Fibroblast of upper back skin (primary cell): ENCODE measurements around the gene MOXD1.

Experiments used
- DNase-seq: peaks from one replicate; pipeline ENCODE4 v3.0.0-alpha.2; 2013

The MOXD1 gene

GRCh38 chr6:132399376-132400074 is 1.8 kb downstream of the MOXD1 start:
- peak; percentile 80 for DNase-seq

GRCh38 chr6:132395015-132395597 is 6.2 kb downstream of the MOXD1 start:
- no peak for DNase-seq

- no peak for DNase-seq
Measured at GRCh38 chr6:132392792-132393191, 8.5 kb downstream of the MOXD1 start.

- no peak for DNase-seq
Measured at GRCh38 chr6:132392270-132392646, 9.0 kb downstream of the MOXD1 start.

- DNase-seq, result peak; percentile 90
Measured at GRCh38 chr6:132391391-132392269, 9.6 kb downstream of the MOXD1 start.

GRCh38 chr6:132390451-132390850 is 10.8 kb downstream of the MOXD1 start:
- no peak for DNase-seq

GRCh38 chr6:132390017-132390416 is 11.3 kb downstream of the MOXD1 start:
- no peak for DNase-seq

- DNase-seq, result peak; percentile 58
Measured at GRCh38 chr6:132388291-132388690, 13.0 kb downstream of the MOXD1 start.

GRCh38 chr6:132382630-132383175 is 18.6 kb downstream of the MOXD1 start:
- DNase-seq, result no peak

GRCh38 chr6:132381381-132381780 is 19.9 kb downstream of the MOXD1 start:
- DNase-seq, result no peak

- DNase-seq, result peak; percentile 48
Measured at GRCh38 chr6:132380358-132381029, 20.8 kb downstream of the MOXD1 start.

GRCh38 chr6:132369526-132369925 is 31.7 kb downstream of the MOXD1 start:
- peak; percentile 76 for DNase-seq

GRCh38 chr6:132368916-132369481 is 32.3 kb downstream of the MOXD1 start:
- no peak for DNase-seq

- peak; percentile 49 for DNase-seq
Measured at GRCh38 chr6:132365281-132365907, 35.9 kb downstream of the MOXD1 start.

- no peak for DNase-seq
Measured at GRCh38 chr6:132364306-132365074, 36.8 kb downstream of the MOXD1 start.

GRCh38 chr6:132362442-132363185 is 38.7 kb downstream of the MOXD1 start:
- peak; percentile 45 for DNase-seq

- DNase-seq, result no peak
Measured at GRCh38 chr6:132361101-132361500, 40.2 kb downstream of the MOXD1 start.

- no peak for DNase-seq
Measured at GRCh38 chr6:132359886-132360285, 41.4 kb downstream of the MOXD1 start.

- DNase-seq, result no peak
Measured at GRCh38 chr6:132357120-132357519, 44.2 kb downstream of the MOXD1 start.

- DNase-seq, result no peak
Measured at GRCh38 chr6:132354517-132355167, 46.6 kb downstream of the MOXD1 start.
